ENCODE data around the gene LGI2.

Gene LGI2

GRCh38 chr4:24956763-24957162, 74.0 kb downstream of the LGI2 start:
- no peak for DNase-seq

- DNase-seq, result no peak
These were observed 74.7 kb downstream of the LGI2 start for GRCh38 chr4:24956091-24956490.

DNA sequence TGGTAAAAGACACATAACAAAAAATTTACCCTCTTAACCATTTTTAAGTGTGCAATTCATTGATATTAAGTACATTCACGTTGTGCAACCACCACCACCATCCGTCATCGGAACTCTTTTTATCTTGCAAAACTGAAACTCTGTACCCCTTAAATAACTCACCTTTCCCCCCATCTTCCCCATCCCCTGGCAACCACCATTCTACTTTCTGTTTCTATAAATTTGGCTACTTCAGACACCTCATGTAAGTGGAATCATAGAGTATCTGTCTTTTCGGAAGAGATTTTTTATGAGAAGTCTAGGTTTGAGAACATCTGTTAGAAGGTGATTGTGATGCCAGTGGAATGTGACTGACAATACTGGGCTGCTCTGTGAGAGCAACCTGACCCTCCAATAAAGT, 78.1 kb downstream of the LGI2 start:
- DNase-seq, result no peak

- DNase-seq, result no peak
These were observed 80.8 kb downstream of the LGI2 start for GRCh38 chr4:24949970-24950369.
